ENCODE measurements around the gene CAPN13.

DNA sequence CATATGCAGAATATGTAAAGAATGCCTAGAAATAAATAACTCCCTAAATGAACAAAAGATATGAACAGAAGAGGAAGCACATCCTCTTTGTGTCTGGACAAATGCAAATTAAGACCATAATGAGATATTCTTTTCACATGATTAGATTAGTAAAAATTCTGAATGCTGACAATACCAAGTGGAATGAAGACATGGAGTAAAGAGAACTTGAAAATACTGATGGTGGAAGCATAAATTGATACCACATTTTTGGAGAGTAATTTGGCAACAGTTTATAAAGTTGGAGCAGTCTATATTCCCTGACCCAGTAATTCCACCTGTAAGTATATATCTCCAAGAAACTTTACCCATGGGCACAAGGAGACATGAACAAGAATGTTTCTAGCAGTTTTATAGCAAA is 130.0 kb downstream of the CAPN13 start:
- no peak for TF ChIP-seq CTCF (IDR thresholded peaks at IDR 0.05)
- no peak for TF ChIP-seq POLR2AphosphoS5 (IDR thresholded peaks at IDR 0.05)
- TF ChIP-seq POLR2A (IDR thresholded peaks at IDR 0.05) = no peak

Measured in stomach (tissue), 4 donors.